ENCODE measurements around the gene DHX29. TPM values are rescaled to one million over a fixed set of nuclear protein-coding genes. Genes with fewer than 3 reads are reported as not detected.

DHX29 gene
- total RNA-seq, 1 donor from 2014 or later = 17.4 TPM

GRCh38 chr5:55222985-55223811, 84.3 kb downstream of the DHX29 start:
- Mint-ChIP-seq H3K9me3 (no peaks in the 10 kb centered on the region), H3K27me3 (peaks cover 68% of the 10 kb centered on the region), H3K27ac (no peak overlapping the region), H3K36me3 (ENCODE audit: low read depth) (no peaks in the 10 kb centered on the region), H3K4me3 (peak overlapping the region; percentile 56), H3K4me1 (peaks cover 49% of the 10 kb centered on the region)
- ATAC-seq (ENCODE audit: low read depth) = no peak
- ChIA-PET CTCF (interaction anchor here (1.1 kb wide), 1 partner anchor 12 kb away, joined by 3 read pairs; no protein-coding TSS in a partner anchor), POLR2A (interaction anchor here (0.6 kb wide), 1 partner anchor 913 kb away, joined by 3 read pairs; the partner anchor contains the start of gene ARL15)
- TF ChIP-seq CTCF (IDR thresholded peaks at IDR 0.05) = no peak
- intact Hi-C loops (cut with micrococcal nuclease) = loop anchor here (1.0 kb wide), 1 partner anchor 8 kb away; no protein-coding TSS in a partner anchor
- DNase-seq = peak; percentile 25

GRCh38 chr5:55222092-55222984, 85.2 kb downstream of the DHX29 start:
- no peak for TF ChIP-seq CTCF (IDR thresholded peaks at IDR 0.05)
- no peaks in the 10 kb centered on the region for H3K36me3 Mint-ChIP-seq (ENCODE audit: low read depth)
- peaks cover 64% of the 10 kb centered on the region for H3K27me3 Mint-ChIP-seq
- CTCF ChIA-PET = interaction anchor here (1.1 kb wide), 1 partner anchor 10 kb away, joined by 3 read pairs; no protein-coding TSS in a partner anchor
- H3K27ac Mint-ChIP-seq = no peak overlapping the region
- ATAC-seq (ENCODE audit: low read depth) (no peak), DNase-seq (no peak)
- H3K4me3 Mint-ChIP-seq = peak overlapping the region; percentile 25
- peaks cover 41% of the 10 kb centered on the region for H3K4me1 Mint-ChIP-seq
- H3K9me3 Mint-ChIP-seq = no peaks in the 10 kb centered on the region
- POLR2A ChIA-PET = no interaction called here
- intact Hi-C loops (cut with micrococcal nuclease) = no loop called here

DNA sequence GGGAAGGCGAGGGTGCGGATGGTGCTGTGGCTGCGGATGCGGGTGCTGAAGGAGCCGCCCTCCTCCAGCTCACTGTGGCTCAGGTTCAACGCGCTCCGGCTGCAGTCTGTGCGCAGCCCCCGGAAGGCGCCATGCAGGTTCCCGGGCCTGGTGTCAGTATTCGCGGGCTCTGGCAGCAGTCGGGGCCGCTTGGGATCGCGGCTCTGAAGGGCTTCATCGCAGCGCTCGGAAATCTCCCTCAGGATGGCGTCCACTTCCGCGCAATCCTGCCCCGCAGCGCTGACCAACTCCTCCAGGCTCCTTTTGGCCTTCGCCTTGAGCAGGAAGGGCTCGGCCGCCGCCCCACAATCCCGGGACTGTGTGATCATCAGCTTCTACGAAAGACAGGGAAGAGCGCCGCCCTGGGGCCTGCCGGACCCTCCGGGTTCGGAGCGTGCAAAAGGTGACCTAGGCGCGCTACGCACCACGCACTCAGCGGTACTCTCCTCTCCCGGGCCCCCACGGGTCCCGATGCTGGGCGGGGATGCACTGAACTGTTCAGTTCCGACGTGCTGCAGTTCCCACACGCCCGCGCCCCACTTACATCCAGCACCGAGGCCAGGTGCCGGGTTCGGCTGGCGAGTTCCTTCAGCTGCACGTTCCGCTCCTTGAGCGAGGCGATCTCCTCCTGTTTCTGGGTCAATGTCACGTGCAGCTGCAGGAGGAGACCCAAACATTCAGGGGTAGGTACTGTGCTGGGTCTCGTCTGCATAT, 86.9 kb downstream of the DHX29 start:
- CTCF ChIA-PET = no interaction called here
- DNase-seq = no peak
- Mint-ChIP-seq H3K27me3 (peaks cover 62% of the 10 kb centered on the region), H3K4me3 (peak overlapping the region; percentile 44), H3K9me3 (no peaks in the 10 kb centered on the region), H3K27ac (no peak overlapping the region), H3K36me3 (ENCODE audit: low read depth) (no peaks in the 10 kb centered on the region), H3K4me1 (peaks cover 35% of the 10 kb centered on the region)
- POLR2A ChIA-PET = interaction anchor here (0.6 kb wide), 1 partner anchor 989 kb away, joined by 5 read pairs; no protein-coding TSS in a partner anchor
- no peak for TF ChIP-seq CTCF (IDR thresholded peaks at IDR 0.05)
- ATAC-seq (ENCODE audit: low read depth) = no peak
- intact Hi-C loops (cut with micrococcal nuclease) = no loop called here

- Mint-ChIP-seq H3K9me3 (no peaks in the 10 kb centered on the region), H3K36me3 (ENCODE audit: low read depth) (no peaks in the 10 kb centered on the region), H3K4me1 (peaks cover 35% of the 10 kb centered on the region), H3K4me3 (no peak overlapping the region), H3K27ac (no peak overlapping the region), H3K27me3 (peaks cover 58% of the 10 kb centered on the region)
- DNase-seq = no peak
- ATAC-seq (ENCODE audit: low read depth) = no peak
- POLR2A ChIA-PET = no interaction called here
- no peak for TF ChIP-seq CTCF (IDR thresholded peaks at IDR 0.05)
- intact Hi-C loops (cut with micrococcal nuclease) = no loop called here
- CTCF ChIA-PET = no interaction called here
Measured at GRCh38 chr5:55219770-55220169, 87.7 kb downstream of the DHX29 start.
